KOPT-K1 (cell line): ENCODE results near the gene C17orf75.
"Not testable (repeated sequence)": the region's sequence is repeated elsewhere in the genome, so short reads cannot be mapped to it uniquely, and the experiment has no call there.

Source experiments
- H3K27ac ChIP-seq: fragments of 200-600 bp; sonication (generic); 2 replicates; pipeline ENCODE4 v1.5.1; 2016; ENCODE audit warnings: antibody characterized with exemption, mild to moderate bottlenecking, low read depth, low read length; ENCODE audit not compliant: poor library complexity, severe bottlenecking
- H3K36me3 ChIP-seq: fragments of 200-600 bp; sonication (generic); 2 replicates; pipeline ENCODE4 v1.5.1; 2017; ENCODE audit warnings: antibody characterized with exemption, mild to moderate bottlenecking, low read length, moderate library complexity; ENCODE audit not compliant: insufficient read depth
- H3K9me3 ChIP-seq: fragments of 200-600 bp; sonication (generic); 2 replicates; pipeline ENCODE4 v1.5.1; 2017; ENCODE audit warnings: antibody characterized with exemption, low read length, mild to moderate bottlenecking; ENCODE audit not compliant: insufficient read depth, poor library complexity, severe bottlenecking

Gene C17orf75

GRCh38 chr17:32323811-32324491 lies 18.0 kb downstream of the C17orf75 start:
- Histone ChIP-seq H3K36me3 (no peaks in the 10 kb centered on the region; the same call in 1 of the 2 replicates), H3K9me3 (no peaks in the 10 kb centered on the region), H3K27ac (no peak overlapping the region)

- Histone ChIP-seq H3K9me3 (no peaks in the 10 kb centered on the region), H3K36me3 (no peaks in the 10 kb centered on the region; the same call in 1 of the 2 replicates), H3K27ac (no peak overlapping the region)
Measured at GRCh38 chr17:32323046-32323445, 18.9 kb downstream of the C17orf75 start.

- no peaks in the 10 kb centered on the region for H3K9me3 ChIP-seq
- no peak overlapping the region for H3K27ac ChIP-seq
- no peaks in the 10 kb centered on the region for H3K36me3 ChIP-seq
Measured at GRCh38 chr17:32320847-32321246, 21.1 kb downstream of the C17orf75 start.

- H3K9me3 ChIP-seq, H3K27ac ChIP-seq, H3K36me3 ChIP-seq: not testable (repeated sequence)
Measured at GRCh38 chr17:32320080-32320479, 21.9 kb downstream of the C17orf75 start.

- no peaks in the 10 kb centered on the region for H3K9me3 ChIP-seq
- no peak overlapping the region for H3K27ac ChIP-seq
- H3K36me3 ChIP-seq: no peaks in the 10 kb centered on the region
Measured at GRCh38 chr17:32319548-32319905, 22.4 kb downstream of the C17orf75 start.

DNA sequence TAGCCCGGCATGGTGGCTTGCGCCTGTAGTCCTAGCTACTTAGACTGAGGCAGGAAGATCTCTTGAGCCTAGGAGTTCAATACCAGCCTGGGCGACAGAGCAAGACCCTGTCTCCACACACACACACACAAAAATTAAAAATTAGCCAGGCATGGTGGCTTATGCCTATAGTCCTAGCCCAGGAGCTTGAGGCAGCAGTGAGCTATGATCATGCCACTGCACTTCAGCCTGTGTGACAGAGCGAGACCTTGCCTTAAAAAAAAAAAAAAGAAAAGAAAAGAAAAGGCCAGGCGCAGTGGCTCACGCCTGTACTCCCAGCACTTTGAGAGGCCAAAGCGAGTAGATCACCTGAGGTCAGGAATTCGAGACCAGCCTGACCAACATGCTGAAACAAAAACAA lies 23.9 kb downstream of the C17orf75 start:
- Histone ChIP-seq H3K27ac (no peak overlapping the region), H3K36me3 (no peaks in the 10 kb centered on the region), H3K9me3 (no peaks in the 10 kb centered on the region)

GRCh38 chr17:32317353-32317752 lies 24.6 kb downstream of the C17orf75 start:
- no peaks in the 10 kb centered on the region for H3K9me3 ChIP-seq
- H3K36me3 ChIP-seq: no peaks in the 10 kb centered on the region
- no peak overlapping the region for H3K27ac ChIP-seq

DNA sequence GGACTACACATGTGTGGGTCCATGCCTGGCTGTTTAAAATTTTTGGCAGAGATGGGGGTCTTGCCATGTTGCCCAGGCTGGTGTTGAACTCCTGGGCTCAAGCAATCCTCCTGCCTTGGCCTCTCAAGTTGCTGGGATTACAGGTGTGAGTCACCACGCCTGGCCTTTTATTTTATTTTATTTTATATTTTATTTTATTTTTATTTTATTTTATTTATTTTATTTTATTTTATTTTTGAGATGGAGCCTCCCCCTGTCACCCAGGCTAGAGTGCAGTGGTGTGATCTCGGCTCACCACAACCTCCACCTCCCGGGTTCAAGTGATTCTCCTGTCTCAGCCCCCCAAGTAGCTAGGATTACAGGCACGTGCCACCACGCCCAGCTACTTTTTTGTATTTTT lies 25.3 kb downstream of the C17orf75 start:
- not testable (repeated sequence) for H3K9me3 ChIP-seq, H3K36me3 ChIP-seq, H3K27ac ChIP-seq

- no peaks in the 10 kb centered on the region for H3K9me3 ChIP-seq
- no peaks in the 10 kb centered on the region for H3K36me3 ChIP-seq
- H3K27ac ChIP-seq: no peak overlapping the region
Measured at GRCh38 chr17:32315171-32315570, 26.8 kb downstream of the C17orf75 start.

DNA sequence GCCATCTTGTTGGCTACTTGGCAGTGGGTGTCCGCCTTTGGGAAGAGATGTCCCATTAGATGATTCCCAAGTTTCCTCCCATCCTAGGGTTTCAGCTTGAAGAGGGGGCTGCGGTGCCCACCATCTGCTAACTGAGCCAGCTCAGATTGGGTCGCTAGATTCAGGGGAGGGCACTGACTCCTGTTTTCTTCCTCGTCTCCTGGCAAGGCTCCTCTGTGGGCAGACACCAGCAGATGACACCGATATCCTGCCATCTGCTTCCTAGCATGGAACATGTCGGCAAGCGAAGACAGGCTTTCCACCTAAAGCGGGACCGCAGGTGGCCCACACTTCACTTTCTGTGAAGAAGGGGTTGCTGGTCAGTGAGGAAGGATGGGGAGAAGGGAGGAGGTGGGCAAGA lies 27.3 kb downstream of the C17orf75 start:
- no peaks in the 10 kb centered on the region for H3K9me3 ChIP-seq
- no peaks in the 10 kb centered on the region for H3K36me3 ChIP-seq
- H3K27ac ChIP-seq: no peak overlapping the region

GRCh38 chr17:32311028-32311536 lies 30.9 kb downstream of the C17orf75 start:
- no peaks in the 10 kb centered on the region for H3K9me3 ChIP-seq
- H3K36me3 ChIP-seq: no peaks in the 10 kb centered on the region
- H3K27ac ChIP-seq: no peak overlapping the region

- H3K27ac ChIP-seq: no peak overlapping the region
- H3K9me3 ChIP-seq: no peaks in the 10 kb centered on the region
- H3K36me3 ChIP-seq: no peaks in the 10 kb centered on the region
Measured at GRCh38 chr17:32307658-32308057, 34.3 kb downstream of the C17orf75 start.

GRCh38 chr17:32305049-32305448 lies 36.9 kb downstream of the C17orf75 start:
- Histone ChIP-seq H3K9me3 (no peaks in the 10 kb centered on the region), H3K27ac (no peak overlapping the region)

DNA sequence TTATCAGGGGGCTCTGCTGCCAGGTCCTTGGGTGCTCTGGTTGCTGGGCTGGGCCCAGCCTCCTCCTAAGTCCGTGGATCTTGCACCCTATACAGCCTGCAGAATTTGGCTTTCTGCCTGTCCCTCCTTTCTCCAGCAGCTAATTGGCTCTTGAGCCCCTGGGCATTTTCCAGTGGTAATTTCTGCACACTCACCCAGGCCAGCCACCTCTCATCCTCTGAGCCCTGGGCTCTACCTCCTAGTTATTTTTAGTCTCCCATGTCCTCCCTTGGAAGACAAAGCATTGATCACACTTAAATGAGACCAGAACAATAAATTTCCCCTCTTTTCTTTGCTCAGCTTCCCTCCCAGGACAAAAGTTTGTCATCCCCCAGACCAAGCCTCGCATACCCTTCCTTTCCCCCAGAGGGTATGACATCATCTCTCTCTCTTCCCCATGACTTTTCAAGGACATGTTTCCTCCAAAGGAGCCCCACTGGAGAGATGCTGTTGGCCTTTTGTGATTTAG lies 38.1 kb downstream of the C17orf75 start:
- Histone ChIP-seq H3K9me3 (no peaks in the 10 kb centered on the region), H3K27ac (no peak overlapping the region), H3K36me3 (no peaks in the 10 kb centered on the region)

More at GRCh38 chr17:32305049-32305448, 36.9 kb downstream of the C17orf75 start:
- no peaks in the 10 kb centered on the region for H3K36me3 ChIP-seq

DNA sequence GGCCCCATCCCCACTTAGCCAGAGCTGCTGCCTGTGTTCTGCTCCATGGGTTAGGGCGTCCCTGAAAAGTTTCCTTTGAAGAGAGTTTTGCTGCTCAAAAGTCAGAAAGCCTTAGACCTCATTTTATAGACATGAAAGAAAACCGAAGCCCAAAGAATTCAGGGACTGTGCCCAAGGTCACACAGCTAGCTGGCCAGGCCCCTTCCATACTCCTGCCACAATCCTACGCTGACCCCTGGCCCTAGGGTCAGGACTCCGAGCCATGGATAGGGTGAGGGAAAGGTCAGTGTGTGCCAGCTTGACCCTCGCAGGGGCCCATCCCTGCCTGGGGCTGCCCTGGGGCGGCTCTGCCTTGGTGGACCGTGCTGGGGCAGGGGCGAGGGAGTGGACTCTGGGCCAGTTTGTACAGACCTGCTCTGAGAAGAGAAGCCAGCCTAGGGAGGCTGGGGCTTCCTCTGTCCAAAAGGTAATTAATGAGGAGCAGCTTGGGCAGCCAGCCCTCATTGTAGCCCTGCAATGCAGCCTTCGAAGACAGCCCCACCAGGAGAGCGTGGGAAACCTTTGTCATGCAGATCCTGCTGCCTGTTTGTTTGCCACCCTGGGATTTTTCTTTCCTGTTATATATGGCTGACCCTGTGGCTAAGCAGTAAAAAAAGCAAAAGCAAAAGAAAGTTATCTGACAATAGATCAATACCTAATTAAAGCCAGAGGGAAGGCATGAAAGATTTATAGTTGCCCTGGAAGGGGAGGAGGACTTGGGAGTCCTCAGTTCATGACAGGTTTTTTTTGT lies 38.9 kb downstream of the C17orf75 start:
- H3K27ac ChIP-seq: no peak overlapping the region
- no peaks in the 10 kb centered on the region for H3K36me3 ChIP-seq
- no peaks in the 10 kb centered on the region for H3K9me3 ChIP-seq
